ENCODE data around the gene GPC5. TPM values are rescaled to one million over a fixed set of nuclear protein-coding genes. Genes with fewer than 3 reads are reported as not detected.
"Not testable (repeated sequence)": the region's sequence is repeated elsewhere in the genome, so short reads cannot be mapped to it uniquely, and the experiment has no call there.

GPC5 gene
- total RNA-seq, 3 donors from 2014 or later = 0.51 to 1.2 TPM; not detected in 1

GRCh38 chr13:91797567-91797966 lies 399.1 kb downstream of the GPC5 start:
- Histone ChIP-seq H3K9me3 (no peaks in the 10 kb centered on the region), H3K4me1 (ENCODE audit: low read depth) (no peaks in the 10 kb centered on the region), H3K4me3 (no peak overlapping the region), H3K36me3 (ENCODE audit: low read depth) (no peaks in the 10 kb centered on the region)
- ATAC-seq = no peak
- TF ChIP-seq CTCF (IDR thresholded peaks at IDR 0.05) = no peak
- no peak for DNase-seq
- intact Hi-C loops (cut with DNase I, micrococcal nuclease) = no loop called here

GRCh38 chr13:91798338-91798737 lies 399.9 kb downstream of the GPC5 start:
- H3K36me3 ChIP-seq (ENCODE audit: low read depth); intact Hi-C loops (cut with DNase I, micrococcal nuclease); H3K4me1 ChIP-seq (ENCODE audit: low read depth); H3K4me3 ChIP-seq; ATAC-seq; DNase-seq; H3K9me3 ChIP-seq: not testable (repeated sequence)

- H3K4me1 ChIP-seq (ENCODE audit: low read depth); ATAC-seq; H3K4me3 ChIP-seq; intact Hi-C loops (cut with DNase I, micrococcal nuclease); H3K36me3 ChIP-seq (ENCODE audit: low read depth); DNase-seq; H3K9me3 ChIP-seq: not testable (repeated sequence)
These were observed 403.4 kb downstream of the GPC5 start for GRCh38 chr13:91801772-91802171.

- H3K4me3 ChIP-seq = no peak overlapping the region
- ATAC-seq (no peak), DNase-seq (no peak)
- intact Hi-C loops (cut with DNase I, micrococcal nuclease) = no loop called here
- H3K9me3 ChIP-seq = no peaks in the 10 kb centered on the region
- no peaks in the 10 kb centered on the region for H3K36me3 ChIP-seq (ENCODE audit: low read depth)
- no peaks in the 10 kb centered on the region for H3K4me1 ChIP-seq (ENCODE audit: low read depth)
- no peak for TF ChIP-seq CTCF (IDR thresholded peaks at IDR 0.05)
These were observed 404.5 kb downstream of the GPC5 start for GRCh38 chr13:91802957-91803356.

- DNase-seq (no peak), ATAC-seq (no peak)
- Histone ChIP-seq H3K4me3 (no peak overlapping the region), H3K36me3 (ENCODE audit: low read depth) (no peaks in the 10 kb centered on the region), H3K4me1 (ENCODE audit: low read depth) (no peaks in the 10 kb centered on the region), H3K9me3 (no peaks in the 10 kb centered on the region)
- intact Hi-C loops (cut with DNase I, micrococcal nuclease) = no loop called here
- no peak for TF ChIP-seq CTCF (IDR thresholded peaks at IDR 0.05)
These were observed 406.3 kb downstream of the GPC5 start for GRCh38 chr13:91804724-91805123.

- Histone ChIP-seq H3K36me3 (ENCODE audit: low read depth) (no peaks in the 10 kb centered on the region), H3K4me1 (ENCODE audit: low read depth) (no peaks in the 10 kb centered on the region), H3K9me3 (no peaks in the 10 kb centered on the region), H3K4me3 (no peak overlapping the region)
- no peak for DNase-seq
- intact Hi-C loops (cut with DNase I, micrococcal nuclease) = no loop called here
- ATAC-seq = no peak
- TF ChIP-seq CTCF (IDR thresholded peaks at IDR 0.05) = no peak
These were observed 407.2 kb downstream of the GPC5 start for GRCh38 chr13:91805605-91806004.

GRCh38 chr13:91809161-91809560 lies 410.7 kb downstream of the GPC5 start:
- no peak for TF ChIP-seq CTCF (IDR thresholded peaks at IDR 0.05)
- Histone ChIP-seq H3K4me3 (no peak overlapping the region), H3K36me3 (ENCODE audit: low read depth) (no peaks in the 10 kb centered on the region), H3K9me3 (no peaks in the 10 kb centered on the region), H3K4me1 (ENCODE audit: low read depth) (no peaks in the 10 kb centered on the region)
- intact Hi-C loops (cut with DNase I, micrococcal nuclease) = no loop called here
- no peak for ATAC-seq
- DNase-seq = no peak

All from mucosa of descending colon (tissue), 3 donors.